DMS53 treated with DMSO at 0.1 percent for 48 hours (cell line): ENCODE data around the gene CLEC4E.
"Not testable (repeated sequence)": the region's sequence is repeated elsewhere in the genome, so short reads cannot be mapped to it uniquely, and the experiment has no call there.

Source experiments
- DNase-seq: peaks from one replicate; lab custom pipeline; 2025; ENCODE audit not compliant: unreplicated experiment; lab: John Stamatoyannopoulos, UW

CLEC4E gene

DNA sequence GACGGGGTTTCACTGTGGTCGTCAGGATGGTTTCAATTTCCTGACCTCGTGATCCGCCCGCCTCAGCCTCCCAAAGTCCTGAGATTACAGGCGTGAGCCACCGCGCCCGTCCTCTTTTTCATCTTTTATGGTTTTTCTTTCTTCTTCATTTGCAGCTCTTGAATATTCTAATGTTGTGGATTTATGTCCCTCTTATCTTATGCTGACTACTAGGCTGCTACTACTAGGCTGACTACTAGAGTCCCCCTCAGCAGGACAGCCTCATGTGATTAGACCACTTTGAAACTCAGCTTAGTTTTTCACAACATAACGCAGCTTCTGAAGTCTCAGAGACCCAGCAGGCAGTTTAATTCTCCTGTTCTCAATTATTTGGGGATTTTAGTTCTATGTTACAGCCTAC is 857 bp upstream of the CLEC4E start:
- DNase-seq, result no peak

GRCh38 chr12:8537820-8538219 is 2.9 kb downstream of the CLEC4E start:
- not testable (repeated sequence) for DNase-seq

GRCh38 chr12:8532045-8532444 is 8.7 kb downstream of the CLEC4E start:
- DNase-seq, result no peak

GRCh38 chr12:8527250-8528130 is 13.2 kb downstream of the CLEC4E start:
- DNase-seq, result no peak

GRCh38 chr12:8519171-8519570 is 21.5 kb downstream of the CLEC4E start:
- DNase-seq, result no peak

- no peak for DNase-seq
Measured at GRCh38 chr12:8517971-8518370, 22.7 kb downstream of the CLEC4E start.

GRCh38 chr12:8513256-8513655 is 27.4 kb downstream of the CLEC4E start, which contains the start of gene CLEC4D:
TSS of gene CLEC4D (plus strand) at chr12:8513503. CDS start at chr12:8513733, 230 bp downstream.
- DNase-seq, result no peak

- no peak for DNase-seq
Measured at GRCh38 chr12:8508910-8509841, 31.5 kb downstream of the CLEC4E start.

DNA sequence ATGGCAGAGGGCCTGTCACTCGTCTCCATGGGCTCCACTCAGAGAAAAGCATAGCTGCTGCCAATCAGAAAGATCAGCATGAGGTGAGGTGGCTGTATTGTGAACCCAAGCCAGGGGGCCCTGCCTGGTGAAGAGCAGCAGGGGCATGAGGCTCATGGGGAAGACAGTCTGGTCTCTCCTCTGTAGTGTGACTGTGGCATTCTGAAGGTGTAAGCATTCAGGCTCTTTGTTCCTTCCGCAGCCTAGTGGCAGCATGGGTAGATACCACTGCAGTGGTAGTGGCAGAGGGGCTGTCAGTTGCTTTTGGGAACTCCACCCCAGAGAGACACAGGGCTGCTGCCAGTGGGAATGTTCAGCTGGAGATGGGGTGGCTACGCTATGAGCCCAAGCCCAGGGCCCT is 32.5 kb downstream of the CLEC4E start:
- DNase-seq, result no peak

- DNase-seq, result no peak
Measured at GRCh38 chr12:8507596-8507995, 33.1 kb downstream of the CLEC4E start.

GRCh38 chr12:8504351-8504750 is 36.4 kb downstream of the CLEC4E start:
- no peak for DNase-seq

DNA sequence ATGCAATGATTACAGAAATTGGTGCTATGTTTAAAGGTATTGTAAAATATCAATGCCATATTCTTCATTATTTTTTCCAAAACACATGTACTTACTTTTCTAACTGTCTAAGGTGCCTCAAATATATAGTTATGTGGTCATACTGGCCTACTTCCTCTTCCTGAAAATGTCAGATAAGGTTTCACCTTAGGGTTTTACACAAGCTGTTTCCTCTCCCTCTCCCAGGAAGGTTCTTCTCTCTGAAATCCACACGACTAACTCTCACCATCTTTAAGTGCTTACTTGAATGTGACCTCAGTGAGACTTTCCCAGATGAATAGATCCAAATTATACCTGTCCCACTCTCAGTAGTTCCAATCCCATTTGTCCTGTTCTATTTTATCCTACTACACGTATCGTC is 39.0 kb downstream of the CLEC4E start:
- no peak for DNase-seq

DNA sequence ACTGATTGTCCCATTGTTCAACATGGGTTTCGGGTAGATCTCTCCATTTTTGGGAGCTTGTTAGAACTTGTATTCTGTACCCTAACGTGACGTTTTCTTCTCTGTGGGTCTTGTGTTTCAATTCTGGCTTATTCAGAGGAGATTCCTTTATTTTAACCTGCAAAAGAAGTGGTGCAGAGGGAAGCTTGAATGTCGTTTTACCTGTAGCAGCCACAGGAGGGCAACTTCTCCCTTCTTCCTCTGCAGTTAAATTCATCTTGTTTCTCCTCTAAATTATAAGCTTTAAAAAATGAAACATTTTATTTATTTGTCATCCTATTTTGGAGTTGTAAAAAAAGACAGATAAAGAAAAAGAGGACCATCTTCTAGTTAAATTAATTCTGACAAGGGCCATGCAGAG is 41.1 kb downstream of the CLEC4E start:
- DNase-seq, result no peak

- DNase-seq, result not testable (repeated sequence)
Measured at GRCh38 chr12:8496074-8496473, 44.6 kb downstream of the CLEC4E start.

DNA sequence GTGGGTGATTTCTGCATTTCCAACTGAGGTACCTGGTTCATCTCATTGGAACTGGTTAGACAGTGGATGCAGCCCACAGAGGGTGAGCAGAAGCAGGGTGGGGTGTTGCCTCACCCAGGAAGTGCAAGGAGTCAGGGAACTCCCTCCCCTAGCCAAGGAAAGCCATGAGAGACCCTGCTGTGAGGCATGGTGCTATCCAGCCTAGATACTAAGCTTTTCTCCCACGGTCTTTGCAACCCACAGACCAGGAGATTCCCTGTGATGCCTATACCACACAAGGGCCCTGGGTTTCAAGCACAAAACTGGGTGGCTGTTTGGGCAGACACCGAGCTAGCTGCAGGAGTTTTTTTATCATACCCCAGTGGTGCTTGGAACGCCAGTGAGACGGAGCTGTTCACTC is 45.0 kb downstream of the CLEC4E start:
- not testable (repeated sequence) for DNase-seq

GRCh38 chr12:8493084-8493483 is 47.6 kb downstream of the CLEC4E start:
- DNase-seq, result no peak

DNA sequence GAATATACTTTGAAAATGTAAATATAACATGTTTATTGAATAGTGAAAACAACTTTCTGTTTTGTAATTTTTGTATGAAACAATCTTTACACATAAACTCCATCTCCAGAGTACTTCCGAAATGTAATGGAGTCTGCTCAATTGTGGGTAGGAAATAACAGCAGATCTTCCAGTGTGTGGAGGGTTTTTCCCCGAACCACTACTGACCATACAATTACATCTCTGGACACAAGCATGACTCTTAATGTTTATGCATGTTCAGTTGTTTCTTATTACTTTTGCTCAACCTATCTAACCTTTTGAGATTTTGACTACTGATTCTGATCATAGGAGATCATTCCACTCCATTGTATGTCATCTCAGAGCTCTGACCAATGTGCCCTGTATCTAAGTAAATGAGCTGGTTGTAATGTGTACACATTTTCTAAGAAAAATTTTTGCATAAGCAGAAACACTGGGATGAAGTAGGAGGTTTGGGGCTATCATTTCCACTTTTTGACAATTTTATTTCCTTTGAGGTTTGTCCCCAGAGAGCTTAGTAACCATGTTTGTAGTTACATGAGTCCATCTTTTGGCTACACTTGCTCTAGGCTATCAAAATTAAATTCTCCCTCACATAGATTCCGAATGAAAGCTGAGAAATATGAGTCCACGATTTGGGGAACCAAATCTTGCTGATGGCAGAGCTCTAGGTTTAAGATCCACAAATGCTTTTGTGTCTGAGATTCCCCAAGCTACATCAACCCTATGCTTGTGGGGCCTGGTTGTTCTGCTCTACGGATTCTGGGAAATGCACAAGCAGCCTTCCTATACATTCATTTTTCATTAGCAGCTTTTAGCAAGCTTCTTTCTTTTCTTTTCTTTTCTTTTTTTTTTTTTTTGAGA is 48.8 kb downstream of the CLEC4E start:
- DNase-seq, result no peak
